Neutrophil (primary cell): Measurements from ENCODE around the gene CCL13.

Source experiments
- H3K27ac ChIP-seq: fragments of 200-600 bp; sonication (generic); 2 replicates; pipeline ENCODE4 v1.5.1; 2016; ENCODE audit warnings: mild to moderate bottlenecking, moderate library complexity
- H3K27me3 ChIP-seq: fragments of 200-600 bp; sonication (generic); 2 replicates; pipeline ENCODE4 v1.6.0; 2016; ENCODE audit warnings: mild to moderate bottlenecking
- H3K36me3 ChIP-seq: fragments of 200-600 bp; sonication (generic); 2 replicates; pipeline ENCODE4 v1.5.1; 2017
- H3K4me1 ChIP-seq, 2 experiments: fragments of 200-600 bp in 1 of 2; sonication (generic) in 1 of 2; 1 replicate in 1 of 2; 2 replicates in 1 of 2; pipeline versions ENCODE4 v1.5.1 to v1.6.1; 2013 to 2016; ENCODE audit warnings: low read depth in 1 of 2, low read length in 1 of 2, mild to moderate bottlenecking in 1 of 2, moderate library complexity in 1 of 2; ENCODE audit not compliant: control insufficient read depth in 1 of 2, insufficient read depth in 1 of 2
- H3K4me3 ChIP-seq, 2 experiments: fragments of 200-600 bp in 1 of 2; sonication (generic) in 1 of 2; 1 replicate in 1 of 2; 2 replicates in 1 of 2; pipeline ENCODE4 v1.5.1; 2013 to 2016; ENCODE audit warnings: low read depth in 1 of 2, low read length in 1 of 2, mild to moderate bottlenecking in 1 of 2, moderate library complexity in 1 of 2
- H3K9me3 ChIP-seq: fragments of 200-600 bp; sonication (generic); 2 replicates; pipeline ENCODE4 v1.5.1; 2016
- CTCF ChIP-seq: fragments of 200-600 bp; sonication (generic); IDR thresholded peaks from 2 replicates; pipeline ENCODE4 v1.5.1; 2016; ENCODE audit warnings: antibody characterized with exemption

The CCL13 gene

GRCh38 chr17:34370997-34371395 lies 14.7 kb downstream of the CCL13 start:
- peaks cover 18 to 42% of the 10 kb centered on the region in 2 experiments for H3K4me1 ChIP-seq
- no peak overlapping the region for H3K4me3 ChIP-seq
- no peak for TF ChIP-seq CTCF
- H3K9me3 ChIP-seq, result no peaks in the 10 kb centered on the region
- peak overlapping the region; percentile 23 for H3K27ac ChIP-seq
- no peaks in the 10 kb centered on the region for H3K36me3 ChIP-seq
- H3K27me3 ChIP-seq, result no peaks in the 10 kb centered on the region

GRCh38 chr17:34371405-34372100 lies 15.3 kb downstream of the CCL13 start:
- Histone ChIP-seq H3K27ac (no peak overlapping the region), H3K4me3 (no peak overlapping the region), H3K4me1 (peaks cover 18 to 37% of the 10 kb centered on the region in 2 experiments), H3K27me3 (no peaks in the 10 kb centered on the region), H3K9me3 (no peaks in the 10 kb centered on the region), H3K36me3 (no peaks in the 10 kb centered on the region)
- TF ChIP-seq CTCF, result no peak

- Histone ChIP-seq H3K4me3 (no peak overlapping the region), H3K27me3 (no peaks in the 10 kb centered on the region), H3K4me1 (peaks cover 10 to 28% of the 10 kb centered on the region in 2 experiments), H3K27ac (no peak overlapping the region), H3K36me3 (no peaks in the 10 kb centered on the region), H3K9me3 (no peaks in the 10 kb centered on the region)
- TF ChIP-seq CTCF, result no peak
Measured at GRCh38 chr17:34374457-34374856, 18.2 kb downstream of the CCL13 start.

- Histone ChIP-seq H3K4me1 (peaks cover 8 to 19% of the 10 kb centered on the region in 2 experiments), H3K4me3 (no peak overlapping the region), H3K36me3 (no peaks in the 10 kb centered on the region), H3K27me3 (no peaks in the 10 kb centered on the region), H3K27ac (no peak overlapping the region), H3K9me3 (no peaks in the 10 kb centered on the region)
- no peak for TF ChIP-seq CTCF
Measured at GRCh38 chr17:34375426-34375997, 19.2 kb downstream of the CCL13 start.

- peaks cover under 1% of the 10 kb centered on the region for H3K27me3 ChIP-seq
- no peaks in the 10 kb centered on the region for H3K9me3 ChIP-seq
- peaks cover 8 to 12% of the 10 kb centered on the region in 2 experiments for H3K4me1 ChIP-seq
- H3K36me3 ChIP-seq, result no peaks in the 10 kb centered on the region
- no peak overlapping the region for H3K4me3 ChIP-seq
- no peak for TF ChIP-seq CTCF
- no peak overlapping the region for H3K27ac ChIP-seq
Measured at GRCh38 chr17:34377078-34377823, 21.0 kb downstream of the CCL13 start.
